WTC11 (cell line): ENCODE data around the gene UGT2B28.

Experiments used
- ATF2 ChIP-seq: sonication (generic); formaldehyde crosslinking; IDR thresholded peaks from 2 replicates; pipeline ENCODE4 v1.8.1; 2022; ENCODE audit warnings: low read depth, missing genetic modification reagents, borderline replicate concordance
- CTCF ChIP-seq: fragments of 200-600 bp; IDR thresholded peaks from 2 replicates; pipeline ENCODE4 v1.8.0; 2022; ENCODE audit warnings: antibody characterized with exemption
- E2F1 ChIP-seq: sonication (generic); formaldehyde crosslinking; IDR thresholded peaks from 2 replicates; pipeline ENCODE4 v1.8.0; 2022; ENCODE audit warnings: mild to moderate bottlenecking, missing genetic modification reagents
- ESRRA ChIP-seq: sonication (generic); formaldehyde crosslinking; IDR thresholded peaks from 2 replicates; pipeline ENCODE4 v1.8.1; 2022; ENCODE audit warnings: mild to moderate bottlenecking, missing genetic modification reagents, borderline replicate concordance
- FOXP4 ChIP-seq: sonication (generic); formaldehyde crosslinking; IDR thresholded peaks from 2 replicates; pipeline ENCODE4 v1.8.0; 2022; ENCODE audit warnings: mild to moderate bottlenecking, missing genetic modification reagents
- KAT7 ChIP-seq: sonication (generic); formaldehyde crosslinking; IDR thresholded peaks from 2 replicates; pipeline ENCODE4 v1.8.1; 2023; ENCODE audit warnings: missing genetic modification reagents, mild to moderate bottlenecking, borderline replicate concordance
- MLX ChIP-seq: sonication (generic); formaldehyde crosslinking; IDR thresholded peaks from 2 replicates; pipeline ENCODE4 v1.8.1; 2023; ENCODE audit warnings: mild to moderate bottlenecking, missing genetic modification reagents, moderate library complexity
- TCF7 ChIP-seq: sonication (generic); formaldehyde crosslinking; IDR thresholded peaks from 2 replicates; pipeline ENCODE4 v1.8.0; 2022; ENCODE audit warnings: mild to moderate bottlenecking, low read depth, missing genetic modification reagents, moderate library complexity
- USF1 ChIP-seq: sonication (generic); formaldehyde crosslinking; IDR thresholded peaks from 2 replicates; pipeline ENCODE4 v1.8.0; 2022; ENCODE audit warnings: mild to moderate bottlenecking, missing genetic modification reagents
- ZNF281 ChIP-seq: sonication (generic); formaldehyde crosslinking; IDR thresholded peaks from 2 replicates; pipeline ENCODE4 v1.8.0; 2023; ENCODE audit warnings: mild to moderate bottlenecking, missing genetic modification reagents

GRCh38 chr4:69239092-69239491 lies 41.2 kb upstream of the UGT2B28 start:
- TF ChIP-seq MLX (CRISPR knock-in tag) (no peak), KAT7 (no peak), FOXP4 (CRISPR knock-in tag) (no peak), ATF2 (CRISPR knock-in tag) (no peak), E2F1 (no peak), CTCF (no peak), ZNF281 (CRISPR knock-in tag) (no peak), TCF7 (CRISPR knock-in tag) (no peak), ESRRA (no peak), USF1 (CRISPR knock-in tag) (no peak)
